B cell (primary cell): ENCODE results near the gene CRBN. TPM values are rescaled to one million over a fixed set of nuclear protein-coding genes. Genes with fewer than 3 reads are reported as not detected.

ENCODE experiments used
- ATAC-seq: fragments of 200-7000 bp; cut with Tn5 transposase; one replicate; pipeline ENCODE4 v1.10.0; 2021; ENCODE audit warnings: low read depth, mild to moderate bottlenecking, moderate number of reproducible peaks, moderate library complexity
- CTCF ChIA-PET: fragments of 350-600 bp; sonication (Branson Sonifier 250); formaldehyde crosslinking; loops from one replicate; lab custom pipeline; 2021; ENCODE audit warnings: antibody characterized with exemption, inconsistent platforms; lab: Charles Lee
- POLR2A ChIA-PET: fragments of 350-600 bp; sonication (Branson Sonifier 250); formaldehyde crosslinking; loops from one replicate; lab custom pipeline; 2021; ENCODE audit warnings: antibody characterized with exemption; lab: Charles Lee
- DNase-seq: peaks from one replicate; pipeline ENCODE4 v3.0.0; 2013
- H2AFZ ChIP-seq: 2 replicates; pipeline ENCODE4 v1.6.1; 2012; ENCODE audit warnings: mild to moderate bottlenecking, low read depth, low read length; ENCODE audit not compliant: insufficient read depth, poor library complexity, severe bottlenecking
- H3K27ac ChIP-seq, 2 donors: 1 replicate in 1 of 2; 2 replicates in 1 of 2; pipeline ENCODE4 v1.5.1; 2012 to 2013; ENCODE audit warnings: low read length in 2 of 2, mild to moderate bottlenecking in 2 of 2, moderate library complexity in 1 of 2
- H3K27me3 ChIP-seq, 4 experiments: fragments of 200-600 bp in 1 of 4; sonication (generic) in 1 of 4; replicated peaks in 1 of 4; 1 replicate in 2 of 4; 2 replicates in 2 of 4; pipeline versions ENCODE4 v1.6.1 to v1.7.0; 2013 to 2016; ENCODE audit warnings: low read length in 3 of 4, mild to moderate bottlenecking in 2 of 4, mixed read lengths in 1 of 4, moderate library complexity in 1 of 4; ENCODE audit not compliant: insufficient read depth in 4 of 4, control insufficient read depth in 3 of 4; ENCODE audit errors: control extremely low read depth in 1 of 4
- H3K36me3 ChIP-seq, 2 experiments: replicated peaks in 1 of 2; 1 replicate in 1 of 2; 2 replicates in 1 of 2; pipeline versions ENCODE4 v1.6.1 to v1.7.1; 2013; ENCODE audit warnings: low read length in 1 of 2; ENCODE audit not compliant: insufficient read depth in 2 of 2, control insufficient read depth in 1 of 2; ENCODE audit errors: control extremely low read depth in 1 of 2, extremely low read depth in 1 of 2
- H3K4me1 ChIP-seq, 2 donors: fragments of 200-600 bp in 1 of 2; sonication (generic) in 1 of 2; 1 replicate in 1 of 2; 2 replicates in 1 of 2; pipeline versions ENCODE4 v1.5.1 to v1.6.1; 2013 to 2017; ENCODE audit warnings: low read length in 2 of 2; ENCODE audit not compliant: control insufficient read depth in 2 of 2, insufficient read depth in 2 of 2
- H3K4me2 ChIP-seq: replicated peaks from 2 replicates; pipeline ENCODE3; 2012; ENCODE audit warnings: mild to moderate bottlenecking, low read depth, low read length; ENCODE audit not compliant: poor library complexity, severe bottlenecking
- H3K4me3 ChIP-seq, 5 experiments: fragments of 200-600 bp in 1 of 5; sonication (generic) in 1 of 5; 1 replicate in 3 of 5; 2 replicates in 2 of 5; pipeline versions ENCODE4 v1.5.1 to v1.7.0; 2011 to 2016; ENCODE audit warnings: low read length in 4 of 5, mild to moderate bottlenecking in 4 of 5, low read depth in 2 of 5, control low read depth in 1 of 5, moderate library complexity in 1 of 5; ENCODE audit not compliant: insufficient read depth in 1 of 5; ENCODE audit errors: control extremely low read depth in 1 of 5, extremely low read depth in 1 of 5
- H3K79me2 ChIP-seq: fragments of 200-600 bp; sonication (generic); one replicate; pipeline ENCODE4 v1.6.0; 2016; ENCODE audit warnings: low read length; ENCODE audit not compliant: control insufficient read depth, insufficient read depth
- H3K9ac ChIP-seq: fragments of 200-600 bp; sonication (generic); 2 replicates; pipeline ENCODE4 v1.6.1; 2017; ENCODE audit warnings: mild to moderate bottlenecking, low read length, moderate library complexity
- H3K9me3 ChIP-seq, 3 donors: one replicate each; pipeline versions ENCODE4 v1.6.1 to v1.7.1; 2013; ENCODE audit warnings: low read length in 2 of 3; ENCODE audit not compliant: control insufficient read depth in 2 of 3, insufficient read depth in 1 of 3; ENCODE audit errors: control extremely low read depth in 1 of 3
- H4K20me1 ChIP-seq: 2 replicates; pipeline ENCODE4 v1.6.0; 2012; ENCODE audit warnings: mild to moderate bottlenecking, low read length; ENCODE audit not compliant: insufficient read depth, control insufficient read depth, poor library complexity, severe bottlenecking
- H3K27ac Mint-ChIP-seq: one replicate; pipeline ENCODE4 v1.8.0; 2021; ENCODE audit warnings: mixed read lengths
- H3K27me3 Mint-ChIP-seq: one replicate; pipeline ENCODE4 v1.8.0; 2021; ENCODE audit warnings: mixed read lengths
- H3K4me1 Mint-ChIP-seq: one replicate; pipeline ENCODE4 v1.8.0; 2021; ENCODE audit warnings: mixed read lengths
- H3K4me3 Mint-ChIP-seq: one replicate; pipeline ENCODE4 v1.8.0; 2021; ENCODE audit warnings: mixed read lengths
- H3K9me3 Mint-ChIP-seq: one replicate; pipeline ENCODE4 v1.8.0; 2022; ENCODE audit warnings: mixed read lengths; ENCODE audit not compliant: insufficient read depth
- EZH2 ChIP-seq: IDR thresholded peaks from 2 replicates; pipeline ENCODE4 v1.6.1; 2012; ENCODE audit warnings: borderline replicate concordance, low read depth, mild to moderate bottlenecking, moderate library complexity, low read length; ENCODE audit not compliant: insufficient read depth, poor library complexity, severe bottlenecking
- WGBS: methylation state at CpG from one replicate; pipeline ENCODE4 v1.1.5; 2013; ENCODE audit warnings: missing lambda C conversion rate; ENCODE audit not compliant: insufficient coverage; 5-methylcytosine and 5-hydroxymethylcytosine counted together
- intact Hi-C: fragments of 100-400 bp; cut with micrococcal nuclease; formaldehyde crosslinking; loops from one replicate; pipeline ENCODE4 v1.10.0; 2022
- polyA plus RNA-seq: library from polyadenylated mRNA; depleted of rRNA; stranded (reverse); fragments of >200 nt; gene quantifications from 2 replicates; pipeline ENCODE4 v1.2.3, GENCODE V29; 2012
- total RNA-seq, 2 donors: library from RNA; stranded (reverse); fragments of 120-200 nt in 1 of 2; gene quantifications; 1 replicate in 1 of 2; 2 replicates in 1 of 2; pipeline versions ENCODE4 v1.2.3 to v1.2.4, GENCODE V29; 2013 to 2022
- TF ChIP-seq, protein P1 (sequence below): fragments of 200-600 bp; IDR thresholded peaks from one replicate; pipeline ENCODE4 v1.8.0; 2022; ENCODE audit warnings: antibody characterized with exemption, mild to moderate bottlenecking

CRBN gene
- total and polyA plus RNA-seq, 2 donors (not counting 1 experiment from before 2014, with no cell fraction given): 67.1 to 95.1 TPM

DNA sequence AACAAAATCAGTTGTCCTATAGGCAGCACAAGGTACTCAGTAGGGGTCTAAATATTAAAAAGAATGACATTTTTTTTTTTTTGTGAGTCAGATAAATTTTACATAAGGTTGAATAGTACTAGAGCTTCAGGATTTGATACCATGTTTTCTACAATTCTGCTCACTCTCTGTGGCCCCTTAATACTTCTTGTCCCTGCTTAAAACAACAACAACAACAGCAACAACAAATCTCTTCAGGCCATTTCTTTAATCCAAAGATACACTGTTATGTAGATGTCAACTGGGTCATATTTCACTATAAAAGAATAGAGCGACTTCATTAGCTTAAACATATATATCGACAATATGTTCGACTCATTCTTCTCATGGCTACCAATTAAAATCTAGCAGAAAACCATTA is 72.3 kb downstream of the CRBN start:
- POLR2A ChIA-PET: no interaction called here
- Histone ChIP-seq H3K27ac (no peak overlapping the region), H3K79me2 (no peaks in the 10 kb centered on the region), H3K4me1 (peaks cover 21 to 33% of the 10 kb centered on the region in 2 donors), H3K4me2 (peak overlapping the region; percentile 2), H3K4me3 (no peak overlapping the region), H4K20me1 (no peaks in the 10 kb centered on the region), H3K27me3 (no peaks in the 10 kb centered on the region), H3K9me3 (no peaks in the 10 kb centered on the region), H2AFZ (no peak overlapping the region), H3K9ac (no peak overlapping the region), H3K36me3 (no peaks in the 10 kb centered on the region)
- H3K4me3 Mint-ChIP-seq: no peak overlapping the region
- H3K27me3 Mint-ChIP-seq: no peaks in the 10 kb centered on the region
- CTCF ChIA-PET: no interaction called here
- H3K4me1 Mint-ChIP-seq: peaks cover 49% of the 10 kb centered on the region
- DNase-seq: no peak
- no peak overlapping the region for H3K27ac Mint-ChIP-seq
- intact Hi-C loops: no loop called here
- no CpG with 5 or more reads among the region's 3 CpGs for WGBS
- ATAC-seq: no peak
- no peaks in the 10 kb centered on the region for H3K9me3 Mint-ChIP-seq
- TF ChIP-seq, protein P1, sequence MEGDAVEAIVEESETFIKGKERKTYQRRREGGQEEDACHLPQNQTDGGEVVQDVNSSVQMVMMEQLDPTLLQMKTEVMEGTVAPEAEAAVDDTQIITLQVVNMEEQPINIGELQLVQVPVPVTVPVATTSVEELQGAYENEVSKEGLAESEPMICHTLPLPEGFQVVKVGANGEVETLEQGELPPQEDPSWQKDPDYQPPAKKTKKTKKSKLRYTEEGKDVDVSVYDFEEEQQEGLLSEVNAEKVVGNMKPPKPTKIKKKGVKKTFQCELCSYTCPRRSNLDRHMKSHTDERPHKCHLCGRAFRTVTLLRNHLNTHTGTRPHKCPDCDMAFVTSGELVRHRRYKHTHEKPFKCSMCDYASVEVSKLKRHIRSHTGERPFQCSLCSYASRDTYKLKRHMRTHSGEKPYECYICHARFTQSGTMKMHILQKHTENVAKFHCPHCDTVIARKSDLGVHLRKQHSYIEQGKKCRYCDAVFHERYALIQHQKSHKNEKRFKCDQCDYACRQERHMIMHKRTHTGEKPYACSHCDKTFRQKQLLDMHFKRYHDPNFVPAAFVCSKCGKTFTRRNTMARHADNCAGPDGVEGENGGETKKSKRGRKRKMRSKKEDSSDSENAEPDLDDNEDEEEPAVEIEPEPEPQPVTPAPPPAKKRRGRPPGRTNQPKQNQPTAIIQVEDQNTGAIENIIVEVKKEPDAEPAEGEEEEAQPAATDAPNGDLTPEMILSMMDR: no peak
- no peak for TF ChIP-seq EZH2

DNA sequence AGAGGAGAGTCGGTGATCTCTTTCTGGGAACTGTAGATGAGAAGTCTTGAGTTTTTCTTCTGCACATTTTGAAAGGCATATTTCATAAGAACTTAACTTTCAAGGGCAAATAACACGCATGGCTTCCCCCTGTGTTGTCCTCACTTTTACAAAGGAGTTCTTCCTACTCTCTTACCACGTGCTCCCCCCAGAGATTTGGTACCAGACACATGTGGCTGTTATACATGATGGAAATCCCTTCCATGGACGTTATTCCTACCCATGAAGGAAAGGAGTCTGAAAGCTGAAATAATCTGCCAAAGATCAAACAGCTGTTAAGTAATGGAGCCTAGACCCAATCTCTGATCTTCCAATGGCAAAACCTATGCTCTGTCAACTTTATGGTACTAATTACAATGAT is 73.7 kb downstream of the CRBN start:
- Histone ChIP-seq H2AFZ (no peak overlapping the region), H3K27ac (no peak overlapping the region), H3K27me3 (no peaks in the 10 kb centered on the region), H3K9ac (peak overlapping the region; percentile 2), H3K4me3 (no peak overlapping the region), H4K20me1 (no peaks in the 10 kb centered on the region), H3K4me2 (no peak overlapping the region), H3K79me2 (no peaks in the 10 kb centered on the region), H3K4me1 (peaks cover 21 to 36% of the 10 kb centered on the region in 2 donors), H3K9me3 (no peaks in the 10 kb centered on the region), H3K36me3 (no peaks in the 10 kb centered on the region)
- WGBS: 86% methylated on average over 1 of the region's 4 CpGs
- no peaks in the 10 kb centered on the region for H3K9me3 Mint-ChIP-seq
- CTCF ChIA-PET: no interaction called here
- POLR2A ChIA-PET: no interaction called here
- TF ChIP-seq, protein P1: no peak
- TF ChIP-seq EZH2: no peak
- no peak overlapping the region for H3K27ac Mint-ChIP-seq
- ATAC-seq (no peak), DNase-seq (no peak)
- H3K4me3 Mint-ChIP-seq: peak overlapping the region; percentile 40
- H3K27me3 Mint-ChIP-seq: no peaks in the 10 kb centered on the region
- H3K4me1 Mint-ChIP-seq: peaks cover 44% of the 10 kb centered on the region
- intact Hi-C loops: no loop called here
